Measurements from ENCODE around the gene TBC1D22A.

TBC1D22A gene

GRCh38 chr22:47086596-47087248 is 324.3 kb downstream of the TBC1D22A start:
- no peak for TF ChIP-seq CTCF (conservative IDR thresholded peaks at IDR 0.05; ENCODE audit: low read depth, low read length)
- no peaks in the 10 kb centered on the region for H3K27me3 ChIP-seq (ENCODE audit: insufficient read depth, low read depth)
- no peak overlapping the region for H3K9ac ChIP-seq
- no peak overlapping the region for H3K27ac ChIP-seq
- no peaks in the 10 kb centered on the region for H3K36me3 ChIP-seq (ENCODE audit: insufficient read depth)
- no peak overlapping the region for H3K4me3 ChIP-seq (IDR thresholded peaks at IDR 0.05; ENCODE audit: insufficient read depth, low read depth, low read length)
- H2AFZ ChIP-seq (ENCODE audit: low read depth), result no peak overlapping the region
- H3K4me2 ChIP-seq, result no peak overlapping the region
- H3K79me2 ChIP-seq (ENCODE audit: insufficient read depth, low read depth), result no peaks in the 10 kb centered on the region
- H3K4me1 ChIP-seq (ENCODE audit: low read depth, poor library complexity, severe bottlenecking), result no peaks in the 10 kb centered on the region
- no peaks in the 10 kb centered on the region for H4K20me1 ChIP-seq (ENCODE audit: insufficient read depth)

GRCh38 chr22:47088480-47089158 is 326.2 kb downstream of the TBC1D22A start:
- TF ChIP-seq CTCF (conservative IDR thresholded peaks at IDR 0.05; ENCODE audit: low read depth, low read length), result no peak
- Histone ChIP-seq H3K4me2 (no peak overlapping the region), H3K4me1 (ENCODE audit: low read depth, poor library complexity, severe bottlenecking) (no peaks in the 10 kb centered on the region), H3K27ac (no peak overlapping the region), H3K27me3 (ENCODE audit: insufficient read depth, low read depth) (no peaks in the 10 kb centered on the region), H3K36me3 (ENCODE audit: insufficient read depth) (no peaks in the 10 kb centered on the region), H3K79me2 (ENCODE audit: insufficient read depth, low read depth) (no peaks in the 10 kb centered on the region), H2AFZ (ENCODE audit: low read depth) (no peak overlapping the region), H3K9ac (no peak overlapping the region), H3K4me3 (IDR thresholded peaks at IDR 0.05; ENCODE audit: insufficient read depth, low read depth, low read length) (no peak overlapping the region), H4K20me1 (ENCODE audit: insufficient read depth) (no peaks in the 10 kb centered on the region)

GRCh38 chr22:47089374-47089773 is 326.9 kb downstream of the TBC1D22A start:
- H3K27me3 ChIP-seq (ENCODE audit: insufficient read depth, low read depth), result no peaks in the 10 kb centered on the region
- H2AFZ ChIP-seq (ENCODE audit: low read depth), result no peak overlapping the region
- no peaks in the 10 kb centered on the region for H3K79me2 ChIP-seq (ENCODE audit: insufficient read depth, low read depth)
- no peak overlapping the region for H3K4me2 ChIP-seq
- TF ChIP-seq CTCF (conservative IDR thresholded peaks at IDR 0.05; ENCODE audit: low read depth, low read length), result no peak
- H3K4me3 ChIP-seq (IDR thresholded peaks at IDR 0.05; ENCODE audit: insufficient read depth, low read depth, low read length), result no peak overlapping the region
- no peaks in the 10 kb centered on the region for H4K20me1 ChIP-seq (ENCODE audit: insufficient read depth)
- H3K9ac ChIP-seq, result no peak overlapping the region
- no peaks in the 10 kb centered on the region for H3K4me1 ChIP-seq (ENCODE audit: low read depth, poor library complexity, severe bottlenecking)
- no peak overlapping the region for H3K27ac ChIP-seq
- H3K36me3 ChIP-seq (ENCODE audit: insufficient read depth), result no peaks in the 10 kb centered on the region

GRCh38 chr22:47089796-47090460 is 327.5 kb downstream of the TBC1D22A start:
- H3K27ac ChIP-seq, result no peak overlapping the region
- H3K79me2 ChIP-seq (ENCODE audit: insufficient read depth, low read depth), result no peaks in the 10 kb centered on the region
- TF ChIP-seq CTCF (conservative IDR thresholded peaks at IDR 0.05; ENCODE audit: low read depth, low read length), result no peak
- H4K20me1 ChIP-seq (ENCODE audit: insufficient read depth), result no peaks in the 10 kb centered on the region
- no peak overlapping the region for H3K4me3 ChIP-seq (IDR thresholded peaks at IDR 0.05; ENCODE audit: insufficient read depth, low read depth, low read length)
- no peak overlapping the region for H2AFZ ChIP-seq (ENCODE audit: low read depth)
- no peaks in the 10 kb centered on the region for H3K36me3 ChIP-seq (ENCODE audit: insufficient read depth)
- no peaks in the 10 kb centered on the region for H3K4me1 ChIP-seq (ENCODE audit: low read depth, poor library complexity, severe bottlenecking)
- H3K9ac ChIP-seq, result no peak overlapping the region
- no peak overlapping the region for H3K4me2 ChIP-seq
- no peaks in the 10 kb centered on the region for H3K27me3 ChIP-seq (ENCODE audit: insufficient read depth, low read depth)
